Uterus (tissue), 2 donors: ENCODE results near the gene KRT7.

Source experiments
- CTCF ChIP-seq, 4 experiments: fragments of 200-600 bp in 2 of 4; fragments of 450-650 bp in 2 of 4; sonication (generic) in 2 of 4; IDR thresholded peaks; one replicate each; pipeline ENCODE4 v1.5.1; 2016 to 2019; ENCODE audit warnings: antibody characterized with exemption in 4 of 4, mild to moderate bottlenecking in 2 of 4, moderate library complexity in 1 of 4
- POLR2A ChIP-seq, 2 donors: fragments of 450-650 bp; IDR thresholded peaks; one replicate each; pipeline ENCODE4 v1.6.1; 2016; ENCODE audit warnings: antibody characterized with exemption in 2 of 2, mild to moderate bottlenecking in 1 of 2, moderate library complexity in 1 of 2

DNA sequence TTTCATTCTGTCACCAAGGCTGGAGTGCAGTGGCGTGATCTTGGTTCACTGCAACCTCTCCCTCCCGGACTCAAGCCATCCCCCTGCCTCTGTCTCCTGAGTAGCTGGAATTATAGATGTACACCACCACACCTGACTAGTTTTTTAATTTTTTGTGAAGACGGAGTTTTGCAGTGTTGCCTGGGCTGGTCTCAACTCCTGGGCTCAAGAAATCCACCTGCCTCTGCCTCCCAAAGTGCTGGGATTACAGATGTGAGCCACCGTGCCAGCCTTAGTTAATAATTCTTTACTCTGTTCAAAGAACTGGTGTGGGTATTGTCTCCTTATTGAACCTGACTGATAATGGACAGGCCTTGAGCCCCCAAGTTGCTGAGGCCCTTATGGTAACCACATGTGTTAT is 10.4 kb upstream of the KRT7 start:
- TF ChIP-seq CTCF (IDR thresholded peaks at IDR 0.05), result no peak
- no peak for TF ChIP-seq POLR2A (IDR thresholded peaks at IDR 0.05)
